ENCODE measurements around the gene ANO1. TPM values are rescaled to one million over a fixed set of nuclear protein-coding genes. Genes with fewer than 3 reads are reported as not detected.

Gene ANO1
- total and polyA plus RNA-seq, 12 donors: 0.67 to 6.7 (median 2.2) TPM

- no peaks in the 10 kb centered on the region for H3K4me1 ChIP-seq (replicated peaks in 1 of 2)
- no peaks in the 10 kb centered on the region for H3K27me3 ChIP-seq
- no peaks in the 10 kb centered on the region for H3K36me3 ChIP-seq (replicated peaks in 1 of 2)
- H3K4me3 ChIP-seq: no peak overlapping the region
- intact Hi-C loops (cut with DNase I): no loop called here
- H3K27ac ChIP-seq: no peak overlapping the region
- no peaks in the 10 kb centered on the region for H3K9me3 ChIP-seq (replicated peaks in 1 of 3)
- WGBS, 4 donors: 85 to 92% (median 89%) methylated on average over 17 to 22 of the region's 22 CpGs
- no peak for DNase-seq
- TF ChIP-seq CTCF (IDR thresholded peaks at IDR 0.05) (no peak), POLR2A (IDR thresholded peaks at IDR 0.05) (no peak)
Measured at GRCh38 chr11:70170596-70171210, 92.6 kb downstream of the ANO1 start.

GRCh38 chr11:70173018-70173417 is 94.9 kb downstream of the ANO1 start:
- Histone ChIP-seq H3K36me3 (replicated peaks in 1 of 2) (no peaks in the 10 kb centered on the region), H3K27ac (no peak overlapping the region), H3K4me1 (replicated peaks in 1 of 2) (no peaks in the 10 kb centered on the region), H3K9me3 (replicated peaks in 1 of 3) (no peaks in the 10 kb centered on the region), H3K27me3 (no peaks in the 10 kb centered on the region), H3K4me3 (no peak overlapping the region)
- TF ChIP-seq POLR2A (IDR thresholded peaks at IDR 0.05): no peak
- no peak for TF ChIP-seq CTCF (IDR thresholded peaks at IDR 0.05)
- intact Hi-C loops (cut with DNase I): no loop called here
- WGBS, 4 donors: 51 to 73% (median 60%) methylated on average over 4 of the region's 4 CpGs
- DNase-seq: no peak

DNA sequence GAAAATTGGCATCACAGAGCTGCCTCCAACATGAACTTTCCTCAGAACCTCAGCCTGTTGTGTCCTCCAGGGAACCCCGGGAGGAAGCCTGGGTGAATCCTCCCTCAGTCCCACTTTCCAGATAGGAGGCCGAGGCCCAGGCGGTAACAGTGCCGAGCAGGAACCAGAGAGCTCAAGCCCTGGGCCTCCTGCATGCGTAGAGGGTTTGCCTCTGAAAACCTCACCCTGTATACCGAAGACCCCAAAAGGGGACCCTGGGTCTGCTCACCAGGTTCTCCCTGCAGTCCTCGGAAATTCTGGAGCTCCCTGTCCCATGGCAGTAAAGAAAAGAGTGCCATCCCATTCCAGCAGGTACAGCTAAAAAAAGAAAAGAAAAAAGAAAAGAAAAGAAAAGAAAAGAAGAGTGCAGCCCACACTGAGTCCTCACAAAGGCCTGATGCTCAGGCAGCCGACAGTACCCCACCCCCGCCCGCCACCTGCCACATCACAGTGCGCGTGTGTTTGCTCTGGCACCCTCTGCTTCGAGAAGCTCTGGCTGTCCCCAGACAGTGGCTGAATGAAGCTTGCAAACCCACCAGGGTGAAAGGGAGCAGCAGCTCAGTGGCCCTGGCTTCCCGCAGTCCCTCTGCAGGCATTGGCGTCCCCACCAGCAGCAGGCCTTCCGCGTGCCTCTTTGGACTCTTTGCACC is 96.6 kb downstream of the ANO1 start:
- no peak for DNase-seq
- 81 to 90% (median 88%) methylated on average over 14 to 17 of the region's 17 CpGs for whole genome bisulfite sequencing, 4 donors
- intact Hi-C loops (cut with DNase I): no loop called here
- Histone ChIP-seq H3K27me3 (no peaks in the 10 kb centered on the region), H3K9me3 (replicated peaks in 1 of 3) (no peaks in the 10 kb centered on the region), H3K4me1 (replicated peaks in 1 of 2) (no peaks in the 10 kb centered on the region), H3K27ac (no peak overlapping the region), H3K36me3 (replicated peaks in 1 of 2) (no peaks in the 10 kb centered on the region), H3K4me3 (no peak overlapping the region)
- no peak for TF ChIP-seq CTCF (IDR thresholded peaks at IDR 0.05)
- TF ChIP-seq POLR2A (IDR thresholded peaks at IDR 0.05): no peak

DNA sequence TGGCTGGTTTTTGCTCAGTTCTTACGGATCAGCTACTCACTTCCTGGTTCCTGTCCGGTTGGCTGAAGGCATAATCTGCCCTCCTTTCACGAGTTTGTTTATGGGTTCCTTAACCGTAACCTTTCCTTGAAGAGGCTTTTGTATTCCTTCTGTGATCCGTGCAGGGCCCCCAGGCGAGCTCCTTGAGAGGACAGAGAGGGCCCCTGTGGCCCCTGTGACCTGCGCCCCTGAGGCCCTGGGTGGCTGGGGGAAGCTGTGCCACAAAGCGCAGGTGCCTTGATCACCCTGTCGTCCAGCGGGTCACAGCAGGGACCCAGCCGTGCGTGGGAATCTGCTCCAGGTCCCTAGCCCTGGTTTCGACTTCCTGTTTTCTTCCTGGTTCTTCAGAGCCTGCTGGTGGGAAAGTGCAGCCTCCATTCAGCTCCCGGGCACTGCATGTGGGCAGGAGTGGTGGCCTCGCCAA is 97.2 kb downstream of the ANO1 start:
- H3K27me3 ChIP-seq: no peaks in the 10 kb centered on the region
- WGBS, 4 donors: 76 to 94% (median 79%) methylated on average over 9 to 15 of the region's 15 CpGs
- no peaks in the 10 kb centered on the region for H3K36me3 ChIP-seq (replicated peaks in 1 of 2)
- intact Hi-C loops (cut with DNase I): no loop called here
- TF ChIP-seq POLR2A (IDR thresholded peaks at IDR 0.05) (no peak), CTCF (IDR thresholded peaks at IDR 0.05) (no peak)
- no peaks in the 10 kb centered on the region for H3K4me1 ChIP-seq (replicated peaks in 1 of 2)
- H3K9me3 ChIP-seq (replicated peaks in 1 of 3): no peaks in the 10 kb centered on the region
- H3K4me3 ChIP-seq: no peak overlapping the region
- H3K27ac ChIP-seq: no peak overlapping the region
- no peak for DNase-seq
